Activated CD4-positive, alpha-beta T cell treated with anti-CD3 and anti-CD28 coated beads for 24 hours (primary cell): Measurements from ENCODE around the gene TMEM184A.

Experiments
- DNase-seq, 2 donors: peaks; one replicate each; pipeline ENCODE4 v3.0.0-alpha.2; 2020; ENCODE audit warnings: low read depth in 2 of 2

TMEM184A gene

GRCh38 chr7:1539181-1539881, 16.7 kb downstream of the TMEM184A start:
- DNase-seq: no peak

GRCh38 chr7:1538544-1539180, 17.3 kb downstream of the TMEM184A start:
- no peak for DNase-seq

GRCh38 chr7:1537535-1538412, 18.2 kb downstream of the TMEM184A start:
- no peak for DNase-seq

- DNase-seq: no peak
These were observed 19.1 kb downstream of the TMEM184A start for GRCh38 chr7:1536743-1537534.

- no peak for DNase-seq
These were observed 19.6 kb downstream of the TMEM184A start for GRCh38 chr7:1536455-1536742.

- DNase-seq: no peak
These were observed 20.1 kb downstream of the TMEM184A start for GRCh38 chr7:1535701-1536454.

- no peak for DNase-seq
These were observed 20.9 kb downstream of the TMEM184A start for GRCh38 chr7:1535100-1535458.

GRCh38 chr7:1534330-1535099, 21.5 kb downstream of the TMEM184A start:
- no peak for DNase-seq

GRCh38 chr7:1533547-1534329, 22.3 kb downstream of the TMEM184A start:
- no peak for DNase-seq

- no peak for DNase-seq
These were observed 22.8 kb downstream of the TMEM184A start for GRCh38 chr7:1533255-1533546.

- DNase-seq: peak in 1 of 2 donors; percentile 48
These were observed 23.4 kb downstream of the TMEM184A start for GRCh38 chr7:1532456-1533254.

- no peak for DNase-seq
These were observed 24.0 kb downstream of the TMEM184A start for GRCh38 chr7:1531979-1532455.

GRCh38 chr7:1531263-1531978, 24.6 kb downstream of the TMEM184A start:
- no peak for DNase-seq

- DNase-seq: no peak
These were observed 25.1 kb downstream of the TMEM184A start for GRCh38 chr7:1530946-1531262.

GRCh38 chr7:1529383-1530116, 26.5 kb downstream of the TMEM184A start:
- DNase-seq: no peak

- no peak for DNase-seq
These were observed 29.7 kb downstream of the TMEM184A start for GRCh38 chr7:1526271-1526754.

GRCh38 chr7:1525409-1525808, 30.6 kb downstream of the TMEM184A start:
- DNase-seq: no peak

GRCh38 chr7:1523844-1524243, 32.2 kb downstream of the TMEM184A start:
- DNase-seq: no peak
